GM12878 (cell line): Measurements from ENCODE around the gene ZFYVE19. TPM values are rescaled to one million over a fixed set of nuclear protein-coding genes. Genes with fewer than 3 reads are reported as not detected.

ENCODE experiments used
- ATAC-seq: fragments of 200-7000 bp; cut with Tn5 transposase; 3 replicates; pipeline ENCODE4 v1.9.1; 2020; ENCODE audit warnings: mild to moderate bottlenecking, moderate library complexity
- BruUV-seq: library from RNA; stranded (reverse); fragments of 400-500 nt; replicated peaks from 2 replicates; lab custom pipeline; 2021; lab: Mats Ljungman, UMichigan
- CTCF ChIA-PET: fragments of 300-600 bp; sonication (Branson Sonifier 250); formaldehyde crosslinking; extraction: SDS; loops from one replicate; lab custom pipeline; 2021; ENCODE audit warnings: inconsistent platforms; lab: Yijun Ruan, JAX
- POLR2A ChIA-PET: fragments of 350-600 bp; formaldehyde crosslinking; extraction: SDS; loops from one replicate; lab custom pipeline; 2021; ENCODE audit warnings: inconsistent platforms; lab: Charles Lee
- RAD21 ChIA-PET: fragments of 300-600 bp; sonication (Branson Sonifier 250); formaldehyde crosslinking; loops from one replicate; lab custom pipeline; 2023; ENCODE audit warnings: antibody characterized with exemption; ENCODE audit not compliant: unreplicated experiment; lab: Charles Lee
- SMC1A ChIA-PET: fragments of 300-600 bp; sonication (Branson Sonifier 250); formaldehyde crosslinking; loops from one replicate; lab custom pipeline; 2023; ENCODE audit not compliant: unreplicated experiment, uncharacterized antibody; lab: Charles Lee
- DNase-seq: peaks from one replicate; pipeline ENCODE4 v3.0.0-alpha.2; 2011; ENCODE audit warnings: low read depth, low spot score
- FAIRE-seq: peaks from 3 replicates; lab custom pipeline; 2011; peaks lifted over from hg19 to GRCh38; lab: Jason Lieb, UNC
- H2AFZ ChIP-seq: 2 replicates; pipeline ENCODE4 v1.6.0; 2011; ENCODE audit warnings: low read depth, low read length, control low read depth; ENCODE audit not compliant: control insufficient read depth
- H3K27ac ChIP-seq: 2 replicates; pipeline ENCODE4 v1.5.1; 2011; ENCODE audit warnings: control low read depth; ENCODE audit not compliant: control insufficient read depth, insufficient read depth
- H3K27me3 ChIP-seq, 2 experiments: replicated peaks in 1 of 2; 2 replicates each; pipeline versions ENCODE4 v1.6.0 to v1.6.1; 2011; ENCODE audit warnings: low read length in 1 of 2; ENCODE audit not compliant: control insufficient read depth in 2 of 2, insufficient read depth in 2 of 2
- H3K36me3 ChIP-seq, 2 experiments: 2 replicates each; pipeline ENCODE4 v1.5.1; 2011; ENCODE audit warnings: low read length in 1 of 2; ENCODE audit not compliant: control insufficient read depth in 2 of 2, insufficient read depth in 2 of 2
- H3K4me1 ChIP-seq: 2 replicates; pipeline ENCODE4 v1.6.1; 2011; ENCODE audit warnings: mild to moderate bottlenecking, low read length, moderate library complexity, mixed read lengths; ENCODE audit not compliant: control insufficient read depth, insufficient read depth
- H3K4me2 ChIP-seq: 2 replicates; pipeline ENCODE4 v1.6.0; 2011; ENCODE audit warnings: control low read depth; ENCODE audit not compliant: control insufficient read depth, insufficient read depth
- H3K4me3 ChIP-seq: fragments of 200-600 bp; sonication (generic); 2 replicates; pipeline ENCODE4 v1.5.1; 2016
- H3K79me2 ChIP-seq: 2 replicates; pipeline ENCODE4 v1.6.0; 2011; ENCODE audit warnings: low read length; ENCODE audit not compliant: control insufficient read depth, insufficient read depth
- H3K9ac ChIP-seq: 2 replicates; pipeline ENCODE4 v1.8.0; 2011; ENCODE audit warnings: low read length, control low read depth, mixed read lengths; ENCODE audit not compliant: control insufficient read depth, insufficient read depth
- H3K9me3 ChIP-seq: replicated peaks from 3 replicates; pipeline ENCODE4 v1.5.1; 2011; ENCODE audit warnings: mild to moderate bottlenecking, low read length; ENCODE audit not compliant: control insufficient read depth, insufficient read depth
- H4K20me1 ChIP-seq: 2 replicates; pipeline ENCODE4 v1.6.0; 2011; ENCODE audit not compliant: control insufficient read depth, insufficient read depth
- CBX5 ChIP-seq: sonication (generic); IDR thresholded peaks from 2 replicates; pipeline ENCODE4 v1.6.1; 2016; ENCODE audit warnings: low read depth, moderate library complexity, mild to moderate bottlenecking, inconsistent platforms
- CHD1 ChIP-seq: IDR thresholded peaks from 2 replicates; pipeline ENCODE4 v1.6.1; 2012; ENCODE audit warnings: low read depth, low read length, improper control_type of control experiment
- EZH2 ChIP-seq: IDR thresholded peaks from 2 replicates; pipeline ENCODE4 v1.6.1; 2012; ENCODE audit warnings: low read depth, mild to moderate bottlenecking, control low read depth, inconsistent platforms, low read length, borderline replicate concordance; ENCODE audit not compliant: control insufficient read depth
- HDGF ChIP-seq: fragments of 450-650 bp; IDR thresholded peaks from 2 replicates; pipeline ENCODE4 v1.6.1; 2016; ENCODE audit warnings: antibody characterized with exemption
- MXI1 ChIP-seq: fragments of 150-350 bp; IDR thresholded peaks from 2 replicates; pipeline ENCODE4 v1.6.1; 2011; ENCODE audit warnings: low read depth, mild to moderate bottlenecking, inconsistent platforms, low read length, improper control_type of control experiment
- NR2F1 ChIP-seq: fragments of 450-650 bp; conservative IDR thresholded peaks from 2 replicates; pipeline ENCODE4 v1.6.1; 2017; ENCODE audit warnings: mild to moderate bottlenecking
- RBBP5 ChIP-seq: fragments of 200-600 bp; sonication (generic); conservative IDR thresholded peaks from 2 replicates; pipeline ENCODE4 v1.6.1; 2016
- SUZ12 ChIP-seq: fragments of 200-600 bp; sonication (generic); IDR thresholded peaks from one replicate; pipeline ENCODE4 v1.6.1; 2018; ENCODE audit warnings: antibody characterized with exemption, mild to moderate bottlenecking; ENCODE audit not compliant: unreplicated experiment
- TCF7 ChIP-seq: IDR thresholded peaks from 2 replicates; pipeline ENCODE4 v1.6.1; 2014; ENCODE audit warnings: antibody characterized with exemption, borderline replicate concordance
- WRNIP1 ChIP-seq: IDR thresholded peaks from 2 replicates; pipeline ENCODE4 v1.6.1; 2011; ENCODE audit warnings: low read depth, low read length, improper control_type of control experiment, borderline replicate concordance
- WGBS: methylation state at CpG from one replicate; pipeline ENCODE4 v1.1.6; 2016; ENCODE audit warnings: low lambda C conversion rate; ENCODE audit not compliant: insufficient replicate concordance, insufficient coverage; ENCODE audit errors: missing lambda C conversion rate; 5-methylcytosine and 5-hydroxymethylcytosine counted together
- in situ Hi-C: fragments of 300-500 bp; cut with MboI; formaldehyde crosslinking; loops from 9 replicates; pipeline ENCODE4 v1.14.3; 2018; ENCODE audit warnings: mixed read lengths
- intact Hi-C: fragments of 100-400 bp; cut with micrococcal nuclease; formaldehyde crosslinking; loops from one replicate; pipeline ENCODE4 v1.14.2; 2022; ENCODE audit not compliant: unreplicated experiment
- polyA plus RNA-seq, 11 experiments: library from polyadenylated mRNA; depleted of rRNA in 4 of 11; unstranded in 6 of 11; stranded (reverse) in 5 of 11; fragments of >200 nt; fragmentation: Nextera tagmentation in 4 of 11; fragmentation: Illumina TruSeq in 1 of 11; extraction: Ambion mirVana in 4 of 11; extraction: Trizol in 1 of 11; gene quantifications; 1 replicate in 1 of 11; 2 replicates in 10 of 11; pipeline versions ENCODE4 v1.2.1 to v1.2.3, GENCODE V29; 2011 to 2016; ENCODE audit warnings: inconsistent platforms in 2 of 11, missing spikeins in 2 of 11, low read depth in 1 of 11
- total RNA-seq, 4 experiments: library from RNA; depleted of rRNA in 3 of 4; stranded (reverse); fragments of >200 nt in 3 of 4; fragmentation: Illumina TruSeq in 1 of 4; extraction: Trizol in 1 of 4; gene quantifications; 2 replicates each; pipeline versions ENCODE4 v1.2.1 to v1.2.3, GENCODE V29; 2013 to 2021
- TF ChIP-seq, protein P1 (sequence below): fragments of 450-650 bp; conservative IDR thresholded peaks from 2 replicates; pipeline ENCODE4 v1.6.1; 2017; ENCODE audit warnings: mild to moderate bottlenecking, moderate library complexity
- TF ChIP-seq, protein P2 (sequence below): fragments of 450-650 bp; IDR thresholded peaks from 2 replicates; pipeline ENCODE4 v1.6.1; 2018; ENCODE audit warnings: mild to moderate bottlenecking, low read depth, moderate library complexity; ENCODE audit not compliant: partially characterized antibody
- TF ChIP-seq, protein P3 (sequence below): IDR thresholded peaks from 2 replicates; pipeline ENCODE4 v1.6.1; 2011; ENCODE audit warnings: mild to moderate bottlenecking, low read depth, low read length, moderate library complexity; ENCODE audit not compliant: insufficient replicate concordance
- TF ChIP-seq, protein P4 (sequence below): fragments of 150-350 bp; IDR thresholded peaks from 2 replicates; pipeline ENCODE4 v1.6.1; 2016; ENCODE audit warnings: low read depth, low read length

ZFYVE19 gene
- total and polyA plus RNA-seq, 10 of the 15 experiments (the other 5 are each of a cell fraction or from before 2014, with no cell fraction given) = 1.7 to 36.3 (median 17.0) TPM

DNA sequence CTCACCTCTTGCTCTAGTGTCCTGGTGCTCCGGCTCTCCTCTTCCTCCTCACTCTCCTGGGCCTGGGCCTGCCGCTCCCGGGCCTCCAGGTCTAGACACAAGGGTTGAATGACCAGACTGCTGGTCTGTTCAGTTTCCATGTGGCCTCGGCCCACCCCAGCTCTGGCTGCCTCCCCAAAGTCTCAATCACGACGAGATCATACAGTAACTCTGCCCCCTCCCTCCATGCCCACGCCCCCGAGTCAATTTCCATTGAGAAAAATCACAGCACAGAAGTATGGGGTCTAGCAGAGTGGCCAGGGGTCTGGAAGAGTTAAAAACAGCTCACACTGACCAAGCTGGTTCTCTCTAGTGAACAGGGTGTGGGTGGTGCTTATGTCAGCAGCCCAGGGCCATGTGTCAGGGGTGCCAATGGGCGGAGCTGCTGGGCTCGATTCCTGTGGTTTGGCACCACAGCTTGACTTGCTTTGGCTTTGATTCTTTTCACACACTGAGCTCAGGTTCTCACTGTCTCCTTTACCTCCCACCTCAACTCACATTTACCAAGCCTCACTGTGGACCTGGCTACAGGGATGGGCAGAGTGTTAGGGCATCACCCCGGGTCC lies 30.2 kb upstream of the ZFYVE19 start:
- Histone ChIP-seq H2AFZ (no peak overlapping the region), H3K4me2 (no peak overlapping the region), H3K9ac (no peak overlapping the region), H3K4me1 (no peaks in the 10 kb centered on the region), H4K20me1 (no peaks in the 10 kb centered on the region), H3K79me2 (no peaks in the 10 kb centered on the region), H3K4me3 (no peak overlapping the region), H3K27ac (no peak overlapping the region), H3K9me3 (no peaks in the 10 kb centered on the region), H3K27me3 (no peaks in the 10 kb centered on the region), H3K36me3 (peaks cover 2 to 24% of the 10 kb centered on the region in 2 experiments; a peak in 3 of 4 replicates)
- RAD21 ChIA-PET = no interaction called here
- no TSS peak for BruUV-seq
- in situ Hi-C loops (no loop called here), intact Hi-C loops (no loop called here)
- SMC1A ChIA-PET = interaction anchor here (1.6 kb wide), 1 partner anchor 115 kb away, joined by 6 read pairs; no protein-coding TSS in a partner anchor
- no peak for FAIRE-seq
- DNase-seq = no peak
- ATAC-seq = no peak
- CTCF ChIA-PET = interaction anchor here (1.6 to 2.0 kb wide), 2 partner anchors 12 to 97 kb away, joined by 3 to 5 read pairs; no protein-coding TSS in a partner anchor
- 86% methylated on average over 11 of the region's 11 CpGs for WGBS
- POLR2A ChIA-PET = no interaction called here
- TF ChIP-seq SUZ12 = no peak
- no peak for TF ChIP-seq RBBP5
- TF ChIP-seq, protein P1, sequence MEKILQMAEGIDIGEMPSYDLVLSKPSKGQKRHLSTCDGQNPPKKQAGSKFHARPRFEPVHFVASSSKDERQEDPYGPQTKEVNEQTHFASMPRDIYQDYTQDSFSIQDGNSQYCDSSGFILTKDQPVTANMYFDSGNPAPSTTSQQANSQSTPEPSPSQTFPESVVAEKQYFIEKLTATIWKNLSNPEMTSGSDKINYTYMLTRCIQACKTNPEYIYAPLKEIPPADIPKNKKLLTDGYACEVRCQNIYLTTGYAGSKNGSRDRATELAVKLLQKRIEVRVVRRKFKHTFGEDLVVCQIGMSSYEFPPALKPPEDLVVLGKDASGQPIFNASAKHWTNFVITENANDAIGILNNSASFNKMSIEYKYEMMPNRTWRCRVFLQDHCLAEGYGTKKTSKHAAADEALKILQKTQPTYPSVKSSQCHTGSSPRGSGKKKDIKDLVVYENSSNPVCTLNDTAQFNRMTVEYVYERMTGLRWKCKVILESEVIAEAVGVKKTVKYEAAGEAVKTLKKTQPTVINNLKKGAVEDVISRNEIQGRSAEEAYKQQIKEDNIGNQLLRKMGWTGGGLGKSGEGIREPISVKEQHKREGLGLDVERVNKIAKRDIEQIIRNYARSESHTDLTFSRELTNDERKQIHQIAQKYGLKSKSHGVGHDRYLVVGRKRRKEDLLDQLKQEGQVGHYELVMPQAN = no peak
- TF ChIP-seq, protein P2, sequence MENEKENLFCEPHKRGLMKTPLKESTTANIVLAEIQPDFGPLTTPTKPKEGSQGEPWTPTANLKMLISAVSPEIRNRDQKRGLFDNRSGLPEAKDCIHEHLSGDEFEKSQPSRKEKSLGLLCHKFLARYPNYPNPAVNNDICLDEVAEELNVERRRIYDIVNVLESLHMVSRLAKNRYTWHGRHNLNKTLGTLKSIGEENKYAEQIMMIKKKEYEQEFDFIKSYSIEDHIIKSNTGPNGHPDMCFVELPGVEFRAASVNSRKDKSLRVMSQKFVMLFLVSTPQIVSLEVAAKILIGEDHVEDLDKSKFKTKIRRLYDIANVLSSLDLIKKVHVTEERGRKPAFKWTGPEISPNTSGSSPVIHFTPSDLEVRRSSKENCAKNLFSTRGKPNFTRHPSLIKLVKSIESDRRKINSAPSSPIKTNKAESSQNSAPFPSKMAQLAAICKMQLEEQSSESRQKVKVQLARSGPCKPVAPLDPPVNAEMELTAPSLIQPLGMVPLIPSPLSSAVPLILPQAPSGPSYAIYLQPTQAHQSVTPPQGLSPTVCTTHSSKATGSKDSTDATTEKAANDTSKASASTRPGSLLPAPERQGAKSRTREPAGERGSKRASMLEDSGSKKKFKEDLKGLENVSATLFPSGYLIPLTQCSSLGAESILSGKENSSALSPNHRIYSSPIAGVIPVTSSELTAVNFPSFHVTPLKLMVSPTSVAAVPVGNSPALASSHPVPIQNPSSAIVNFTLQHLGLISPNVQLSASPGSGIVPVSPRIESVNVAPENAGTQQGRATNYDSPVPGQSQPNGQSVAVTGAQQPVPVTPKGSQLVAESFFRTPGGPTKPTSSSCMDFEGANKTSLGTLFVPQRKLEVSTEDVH = no peak
- TF ChIP-seq TCF7 = no peak
- TF ChIP-seq CHD1 = no peak
- TF ChIP-seq CBX5 = no peak
- TF ChIP-seq, protein P3, sequence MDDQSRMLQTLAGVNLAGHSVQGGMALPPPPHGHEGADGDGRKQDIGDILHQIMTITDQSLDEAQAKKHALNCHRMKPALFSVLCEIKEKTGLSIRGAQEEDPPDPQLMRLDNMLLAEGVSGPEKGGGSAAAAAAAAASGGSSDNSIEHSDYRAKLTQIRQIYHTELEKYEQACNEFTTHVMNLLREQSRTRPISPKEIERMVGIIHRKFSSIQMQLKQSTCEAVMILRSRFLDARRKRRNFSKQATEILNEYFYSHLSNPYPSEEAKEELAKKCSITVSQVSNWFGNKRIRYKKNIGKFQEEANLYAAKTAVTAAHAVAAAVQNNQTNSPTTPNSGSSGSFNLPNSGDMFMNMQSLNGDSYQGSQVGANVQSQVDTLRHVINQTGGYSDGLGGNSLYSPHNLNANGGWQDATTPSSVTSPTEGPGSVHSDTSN = no peak
- no peak for TF ChIP-seq HDGF
- TF ChIP-seq, protein P4, sequence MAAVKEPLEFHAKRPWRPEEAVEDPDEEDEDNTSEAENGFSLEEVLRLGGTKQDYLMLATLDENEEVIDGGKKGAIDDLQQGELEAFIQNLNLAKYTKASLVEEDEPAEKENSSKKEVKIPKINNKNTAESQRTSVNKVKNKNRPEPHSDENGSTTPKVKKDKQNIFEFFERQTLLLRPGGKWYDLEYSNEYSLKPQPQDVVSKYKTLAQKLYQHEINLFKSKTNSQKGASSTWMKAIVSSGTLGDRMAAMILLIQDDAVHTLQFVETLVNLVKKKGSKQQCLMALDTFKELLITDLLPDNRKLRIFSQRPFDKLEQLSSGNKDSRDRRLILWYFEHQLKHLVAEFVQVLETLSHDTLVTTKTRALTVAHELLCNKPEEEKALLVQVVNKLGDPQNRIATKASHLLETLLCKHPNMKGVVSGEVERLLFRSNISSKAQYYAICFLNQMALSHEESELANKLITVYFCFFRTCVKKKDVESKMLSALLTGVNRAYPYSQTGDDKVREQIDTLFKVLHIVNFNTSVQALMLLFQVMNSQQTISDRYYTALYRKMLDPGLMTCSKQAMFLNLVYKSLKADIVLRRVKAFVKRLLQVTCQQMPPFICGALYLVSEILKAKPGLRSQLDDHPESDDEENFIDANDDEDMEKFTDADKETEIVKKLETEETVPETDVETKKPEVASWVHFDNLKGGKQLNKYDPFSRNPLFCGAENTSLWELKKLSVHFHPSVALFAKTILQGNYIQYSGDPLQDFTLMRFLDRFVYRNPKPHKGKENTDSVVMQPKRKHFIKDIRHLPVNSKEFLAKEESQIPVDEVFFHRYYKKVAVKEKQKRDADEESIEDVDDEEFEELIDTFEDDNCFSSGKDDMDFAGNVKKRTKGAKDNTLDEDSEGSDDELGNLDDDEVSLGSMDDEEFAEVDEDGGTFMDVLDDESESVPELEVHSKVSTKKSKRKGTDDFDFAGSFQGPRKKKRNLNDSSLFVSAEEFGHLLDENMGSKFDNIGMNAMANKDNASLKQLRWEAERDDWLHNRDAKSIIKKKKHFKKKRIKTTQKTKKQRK = no peak
- no peak for TF ChIP-seq WRNIP1
- no peak for TF ChIP-seq EZH2
- TF ChIP-seq NR2F1 = no peak
- no peak for TF ChIP-seq MXI1
